GM12875 (cell line): ENCODE data around the gene DLST.

Experiments
- H3K4me3 ChIP-seq: one replicate; pipeline ENCODE4 v1.5.1; 2011; ENCODE audit warnings: low read depth, low read length, control low read depth
- CTCF ChIP-seq: IDR thresholded peaks from 2 replicates; pipeline ENCODE4 v1.5.1; 2011; ENCODE audit warnings: low read depth, mild to moderate bottlenecking, control low read depth, inconsistent platforms, low read length, moderate library complexity, borderline replicate concordance; ENCODE audit not compliant: insufficient read depth

The DLST gene

GRCh38 chr14:74947353-74948227 is 65.9 kb downstream of the DLST start:
- no peak for TF ChIP-seq CTCF
- H3K4me3 ChIP-seq = no peak overlapping the region

- no peak for TF ChIP-seq CTCF
These were observed 66.8 kb downstream of the DLST start for GRCh38 chr14:74948228-74949175.

GRCh38 chr14:74949191-74949601 is 67.5 kb downstream of the DLST start:
- TF ChIP-seq CTCF = no peak
- no peak overlapping the region for H3K4me3 ChIP-seq

More at GRCh38 chr14:74948228-74949175, 66.8 kb downstream of the DLST start:
- H3K4me3 ChIP-seq = no peak overlapping the region

- H3K4me3 ChIP-seq = no peak overlapping the region
- no peak for TF ChIP-seq CTCF
These were observed 68.3 kb downstream of the DLST start for GRCh38 chr14:74949859-74950573.

GRCh38 chr14:74950795-74951442 is 69.2 kb downstream of the DLST start:
- TF ChIP-seq CTCF = no peak
- no peak overlapping the region for H3K4me3 ChIP-seq

- no peak for TF ChIP-seq CTCF
These were observed 69.9 kb downstream of the DLST start for GRCh38 chr14:74951443-74952179.

More at GRCh38 chr14:74951443-74952179, 69.9 kb downstream of the DLST start:
- H3K4me3 ChIP-seq = no peak overlapping the region
